Activated gamma-delta T cell treated with Interleukin-2 at 50 U/mL for 16 hours (primary cell): Measurements from ENCODE around the gene DNAJB9.
A peak's percentile ranks its signal among the peaks of the same experiment; 100 is the strongest.

Experiments used
- DNase-seq: peaks from one replicate; pipeline ENCODE4 v3.0.0-alpha.2; 2020

The DNAJB9 gene

DNA sequence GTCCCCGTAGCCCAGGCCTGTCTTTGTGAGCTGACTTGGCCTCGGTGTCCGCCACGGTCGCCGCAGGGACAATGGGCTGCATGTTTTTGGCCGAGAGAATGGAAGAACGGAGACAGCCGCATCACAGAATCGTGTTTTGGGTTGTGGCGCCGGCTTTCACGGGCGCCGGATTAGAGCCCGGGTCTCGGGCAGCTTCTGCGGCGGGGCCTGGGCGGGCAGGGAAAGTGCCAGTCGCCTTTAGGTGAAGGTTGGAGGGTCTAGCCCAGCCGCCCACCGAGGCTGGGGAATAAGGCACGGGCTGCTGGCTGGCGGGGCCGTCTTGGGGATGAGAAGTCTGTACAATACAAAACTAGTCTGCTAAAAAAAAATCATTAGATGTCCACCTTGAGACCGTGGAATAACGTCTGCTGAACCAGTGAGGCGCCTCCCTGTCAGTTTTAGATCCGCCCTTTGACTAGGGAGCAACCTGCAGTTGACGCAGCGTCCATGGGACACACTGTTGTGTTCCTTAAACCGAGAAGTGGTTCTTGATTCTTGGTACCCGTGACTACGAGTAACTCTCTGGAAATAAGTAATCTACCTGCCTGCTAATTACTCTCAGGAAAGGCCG, 577 bp downstream of the DNAJB9 start:
- DNase-seq = peak; percentile 16

DNA sequence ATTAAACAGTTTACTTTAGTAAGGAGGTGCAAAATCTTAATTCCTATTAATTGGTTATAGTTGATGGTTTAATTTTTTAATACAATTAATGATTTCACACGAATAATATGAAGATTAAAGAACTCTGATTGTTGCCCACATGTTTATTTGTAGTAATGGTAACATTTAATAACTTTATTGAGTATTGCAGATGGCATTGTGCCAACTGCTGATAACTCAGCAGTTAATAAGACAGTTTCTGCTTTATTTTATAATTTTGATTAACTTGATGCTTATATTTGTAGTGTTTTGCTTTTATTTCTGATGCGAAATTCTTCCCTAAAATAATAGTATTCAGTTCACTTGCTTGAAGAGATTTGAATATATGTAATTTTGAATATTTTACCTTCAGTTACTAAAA, 2.8 kb downstream of the DNAJB9 start:
- no peak for DNase-seq

DNA sequence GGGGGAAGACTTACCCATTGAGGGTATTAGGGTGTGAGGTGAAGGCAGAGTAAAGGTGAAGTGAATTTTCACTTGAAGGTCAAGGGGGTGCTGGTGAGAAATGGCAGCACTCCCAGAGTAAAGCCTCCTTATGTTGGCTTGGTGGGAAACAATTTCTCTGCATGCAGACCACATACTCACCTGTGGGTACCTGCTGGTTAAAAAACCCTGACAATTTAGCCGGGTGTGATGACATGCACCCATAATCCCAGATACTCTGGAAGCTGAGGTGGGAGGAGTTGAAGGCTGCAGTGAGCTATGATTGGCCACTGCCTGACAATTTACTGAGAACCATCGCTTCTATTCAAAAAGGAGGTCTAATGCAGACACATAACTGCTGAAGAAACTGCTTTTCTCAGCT, 5.5 kb downstream of the DNAJB9 start:
- no peak for DNase-seq

DNA sequence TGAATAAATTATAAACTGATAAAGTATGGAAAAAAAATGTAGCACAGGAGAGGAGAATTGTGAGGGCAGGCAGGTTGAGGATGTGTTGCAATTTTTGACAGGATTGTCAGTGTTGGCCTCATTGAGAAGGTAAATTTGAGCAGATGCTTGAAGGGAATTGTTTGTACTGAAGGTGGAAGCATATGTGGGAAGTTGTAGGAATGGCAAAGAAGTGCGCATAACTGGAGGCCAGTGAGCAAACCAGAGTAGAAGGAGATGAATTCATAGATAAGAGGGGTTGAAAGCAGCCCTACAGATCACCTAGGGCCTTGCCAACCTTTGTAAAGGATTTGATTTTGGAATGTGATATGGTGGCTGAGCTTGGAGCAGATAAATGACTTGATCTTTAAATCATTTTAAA, 6.4 kb downstream of the DNAJB9 start:
- no peak for DNase-seq

DNA sequence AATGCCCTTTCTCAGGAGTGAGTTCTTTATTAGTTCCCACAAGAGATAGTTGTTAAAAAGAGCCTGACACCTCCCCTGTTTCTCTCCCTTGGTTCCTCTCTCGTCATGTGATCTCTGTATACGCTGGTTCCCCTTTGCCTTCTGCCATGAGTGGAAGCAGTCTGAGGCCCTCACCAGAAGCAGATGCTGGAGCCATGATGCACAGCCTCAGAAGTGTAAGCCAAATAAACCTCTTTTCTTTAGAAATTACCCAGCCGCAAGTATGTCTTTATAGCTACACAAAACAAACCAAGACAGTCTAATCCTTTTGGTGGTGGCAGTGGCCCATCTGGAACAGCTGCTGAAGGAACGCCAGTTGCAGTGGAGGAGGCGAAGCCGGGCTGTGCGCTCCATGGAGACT, 9.3 kb downstream of the DNAJB9 start:
- no peak for DNase-seq

DNA sequence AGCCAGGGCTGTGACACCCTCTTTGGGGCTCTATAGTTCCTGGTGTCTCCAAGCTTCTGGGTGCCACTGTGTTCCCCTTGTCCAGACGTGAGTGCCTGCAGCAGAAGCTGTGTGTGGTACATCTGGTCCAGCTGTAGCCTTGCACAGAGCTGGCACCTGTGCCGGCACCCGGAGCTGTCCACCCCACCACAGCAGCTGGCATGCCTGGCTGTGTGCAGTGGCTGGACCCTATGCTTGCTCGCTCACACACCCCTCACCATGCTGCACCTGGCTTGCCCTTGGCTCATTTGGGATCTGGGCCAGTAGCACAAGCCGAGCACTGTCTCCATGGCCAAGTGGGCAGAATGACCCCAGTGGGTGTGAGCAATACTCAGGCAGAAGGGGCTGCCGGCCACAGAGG, 10.6 kb downstream of the DNAJB9 start:
- DNase-seq = no peak

DNA sequence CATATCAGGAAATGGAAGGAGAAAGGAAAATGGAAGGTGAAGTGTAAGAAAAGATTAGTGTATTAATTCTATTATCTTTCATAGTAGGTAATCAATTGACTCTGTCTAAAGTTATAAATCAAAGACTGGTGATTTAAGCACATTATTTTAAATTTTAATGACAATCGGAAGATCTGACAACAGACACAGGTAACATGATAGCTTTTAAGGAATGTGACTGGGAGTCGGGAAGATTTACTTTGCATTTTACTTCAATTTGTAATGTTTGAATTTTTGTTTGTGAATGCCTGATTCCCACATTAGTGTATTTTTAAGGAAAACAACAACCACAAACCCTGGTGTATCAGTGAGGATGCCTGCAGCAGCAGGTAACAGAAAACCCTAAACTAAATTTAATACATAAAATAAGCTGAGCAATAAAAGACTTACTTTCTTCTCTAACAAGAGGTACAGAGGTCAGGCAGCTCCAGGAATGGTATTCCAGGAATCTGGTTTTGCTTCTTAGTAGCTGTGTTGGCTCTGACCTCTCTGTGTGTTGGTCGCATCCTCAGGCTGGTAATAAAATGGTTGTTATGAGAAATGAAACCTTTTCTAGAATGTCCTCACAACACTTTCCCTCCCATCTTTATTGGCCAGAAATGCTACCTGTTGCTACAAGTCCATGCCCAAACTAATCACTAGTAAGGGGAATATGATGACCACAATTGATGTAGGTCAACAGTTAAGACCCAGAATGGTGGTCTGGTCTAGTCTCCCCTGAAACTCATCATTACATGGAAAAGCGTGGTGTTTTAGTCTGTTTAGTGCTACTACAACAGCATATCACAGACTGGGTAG, 12.2 kb downstream of the DNAJB9 start:
- no peak for DNase-seq

DNA sequence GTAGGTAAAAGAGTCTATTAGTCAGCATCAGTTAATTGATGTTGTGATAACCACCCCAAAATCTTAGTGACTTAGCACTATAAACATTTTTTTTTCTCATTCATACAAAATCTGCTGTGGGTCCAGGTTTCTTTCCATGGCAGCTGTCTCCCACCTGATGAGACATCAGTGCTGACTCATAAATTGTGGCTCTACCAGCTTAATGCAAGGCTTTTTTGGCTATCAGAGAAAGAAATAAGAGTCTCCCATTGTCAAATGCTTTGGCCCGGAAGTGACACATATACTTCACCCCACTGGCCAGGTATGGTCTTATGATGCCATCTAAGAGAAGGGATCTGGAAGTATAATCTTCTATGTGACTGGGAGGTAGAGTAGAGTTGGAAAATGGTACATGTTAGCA, 14.5 kb downstream of the DNAJB9 start:
- no peak for DNase-seq

DNA sequence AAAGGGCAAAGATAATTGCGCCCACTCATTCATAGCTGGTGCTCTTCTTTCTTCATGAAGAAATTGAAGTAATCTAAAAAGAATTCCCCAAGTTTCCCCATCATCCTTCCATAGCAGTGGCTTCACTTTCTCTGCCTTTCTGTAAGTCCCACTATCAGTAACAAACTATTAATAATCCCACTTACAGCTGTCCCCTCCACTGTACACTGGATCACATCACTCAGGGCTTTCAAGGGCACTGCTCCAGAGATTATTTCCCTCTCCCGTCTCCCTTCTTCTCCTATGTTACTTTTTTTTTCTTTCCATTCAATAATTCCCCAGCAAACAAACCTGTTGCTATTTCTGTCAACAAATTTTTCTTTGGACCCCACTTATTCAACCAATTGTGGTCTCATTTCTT, 16.2 kb downstream of the DNAJB9 start:
- no peak for DNase-seq

DNA sequence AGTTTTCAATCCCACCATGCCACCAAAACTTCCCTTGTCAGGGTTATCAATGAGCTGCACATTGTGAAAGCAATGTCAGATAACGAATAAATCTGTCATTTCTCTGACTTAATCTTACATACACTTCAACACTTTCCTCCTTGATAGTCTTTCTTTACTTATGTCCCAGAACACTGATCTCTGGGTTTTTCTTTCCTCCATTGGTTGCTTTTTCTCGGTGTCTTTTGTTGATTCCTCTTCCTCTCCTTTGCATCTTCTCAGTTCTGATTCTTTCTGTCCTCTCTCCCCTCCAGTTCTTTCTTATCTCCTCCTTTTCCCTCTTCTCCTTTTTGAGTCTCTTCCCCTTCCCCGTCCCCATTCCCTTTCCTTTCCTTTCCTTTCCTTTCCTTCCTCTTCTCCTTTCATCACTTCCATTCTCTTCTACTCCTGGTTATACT, 16.6 kb downstream of the DNAJB9 start:
- DNase-seq = no peak

DNA sequence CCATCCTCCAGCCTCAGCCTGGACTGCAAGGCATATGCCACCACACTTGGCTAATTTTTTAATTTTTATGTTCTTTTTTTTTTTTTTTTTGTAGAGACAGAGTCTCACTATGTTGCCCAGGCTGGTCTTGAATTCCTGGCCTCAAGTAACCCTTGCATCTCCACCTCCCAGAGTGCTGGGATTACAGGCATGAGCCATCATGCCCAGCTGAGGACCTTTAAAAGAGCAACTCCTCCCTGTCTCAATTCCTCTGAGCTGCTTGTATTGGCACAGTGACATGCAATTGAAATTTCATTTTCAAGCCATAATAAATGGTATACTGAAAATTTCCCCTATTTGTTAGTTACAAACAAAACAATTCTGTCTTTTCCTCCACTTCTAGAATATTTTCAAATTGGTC, 19.5 kb downstream of the DNAJB9 start:
- no peak for DNase-seq

DNA sequence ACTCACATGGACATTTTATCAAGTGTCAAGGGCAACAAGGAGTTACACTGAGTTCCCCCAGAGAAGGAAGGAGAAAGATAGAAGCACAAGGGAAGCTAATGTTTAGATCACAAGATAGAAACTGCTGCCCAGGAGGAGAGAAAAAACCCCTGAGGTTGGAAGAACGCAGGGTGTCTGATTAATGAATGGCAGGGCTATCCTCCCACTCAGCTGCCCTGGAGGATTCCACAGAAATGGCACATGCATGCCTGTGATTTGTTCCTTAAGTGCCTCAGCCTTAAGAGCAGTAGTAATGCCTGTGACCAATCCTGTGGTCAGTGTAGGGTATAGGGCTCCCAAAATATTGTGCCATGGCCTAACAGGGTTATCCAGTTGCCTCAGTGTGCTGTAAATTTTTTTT, 20.2 kb downstream of the DNAJB9 start:
- no peak for DNase-seq

DNA sequence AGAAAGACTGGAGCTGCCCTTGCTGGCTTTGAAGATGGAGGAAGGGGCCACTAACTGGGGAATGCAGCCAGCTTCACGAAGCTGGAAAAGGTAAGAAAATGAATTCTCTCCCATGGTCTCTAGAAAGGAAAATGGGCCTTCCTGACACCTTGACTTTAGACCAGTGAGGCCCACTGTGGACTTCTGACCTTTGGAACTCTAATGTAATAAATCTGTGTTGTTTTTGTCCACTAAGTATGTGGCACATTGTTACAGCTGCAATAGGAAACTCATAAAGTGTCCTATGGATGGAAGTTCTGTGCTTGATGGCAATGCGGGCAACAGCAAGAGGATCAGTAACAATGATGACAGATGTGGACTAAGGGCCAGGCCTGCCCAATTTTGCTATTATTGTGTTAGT, 20.9 kb downstream of the DNAJB9 start:
- DNase-seq = no peak

DNA sequence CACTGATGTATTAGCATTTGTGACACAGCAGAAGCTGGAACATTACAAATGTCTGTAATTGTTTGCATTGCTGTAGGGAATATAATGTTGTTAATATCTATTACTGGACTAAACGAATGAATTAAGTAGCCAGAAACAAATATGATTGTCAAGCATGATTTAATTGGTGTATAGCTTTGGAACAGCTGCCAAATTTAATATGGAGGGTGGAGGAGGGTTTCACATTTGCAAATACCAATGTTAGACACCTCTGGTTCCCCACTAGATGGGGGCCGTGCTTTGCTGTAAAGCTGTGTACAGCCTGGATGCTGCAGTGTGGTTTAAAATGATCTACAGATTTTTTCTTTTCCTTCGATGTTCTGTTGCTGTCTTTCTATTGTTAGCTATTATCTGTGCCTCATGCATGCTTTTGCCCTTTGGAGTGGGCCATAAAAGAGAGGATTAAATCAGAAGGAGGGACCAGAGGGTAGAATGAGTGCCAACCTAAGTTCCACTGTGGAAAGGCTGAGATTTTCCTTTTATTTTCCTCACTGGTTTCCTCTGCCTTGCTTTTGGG, 23.1 kb downstream of the DNAJB9 start:
- no peak for DNase-seq

DNA sequence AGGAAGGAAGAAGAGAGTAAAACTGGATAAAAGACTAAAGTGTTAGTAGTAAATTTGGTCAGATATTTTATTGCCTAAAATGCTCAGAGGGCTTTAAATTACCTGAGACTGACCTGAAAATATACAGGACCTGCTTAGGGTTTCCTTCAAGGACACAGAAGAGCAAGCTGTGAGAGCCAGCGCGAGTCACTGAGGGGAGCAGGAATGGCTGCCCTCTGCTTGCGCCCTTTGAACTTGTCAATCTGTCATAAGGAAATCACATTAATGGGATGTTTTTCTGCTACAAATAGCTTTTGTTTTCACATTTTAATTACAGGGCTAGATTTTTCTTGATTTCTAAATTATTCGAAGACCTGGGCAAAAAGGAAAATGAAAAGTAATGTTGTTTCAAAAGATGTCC, 26.9 kb downstream of the DNAJB9 start:
- DNase-seq = no peak

DNA sequence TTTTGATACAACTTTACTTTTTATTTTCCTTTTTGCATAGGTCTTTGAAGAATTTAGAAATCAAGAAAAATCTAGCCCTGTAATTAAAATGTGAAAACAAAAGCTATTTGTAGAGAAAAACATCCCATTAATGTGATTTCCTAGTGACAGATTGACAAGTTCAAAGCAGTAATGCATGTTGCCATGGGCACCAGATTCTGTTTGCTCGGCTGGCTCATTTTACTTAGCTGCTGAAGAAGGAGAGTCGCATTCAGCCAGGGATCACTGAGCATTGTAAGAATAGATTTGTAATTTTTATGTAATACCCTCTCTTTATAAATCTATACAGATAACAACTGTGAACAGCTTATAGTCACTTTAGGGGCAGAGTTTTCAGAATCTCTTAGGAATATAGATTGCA, 28.5 kb downstream of the DNAJB9 start:
- no peak for DNase-seq

DNA sequence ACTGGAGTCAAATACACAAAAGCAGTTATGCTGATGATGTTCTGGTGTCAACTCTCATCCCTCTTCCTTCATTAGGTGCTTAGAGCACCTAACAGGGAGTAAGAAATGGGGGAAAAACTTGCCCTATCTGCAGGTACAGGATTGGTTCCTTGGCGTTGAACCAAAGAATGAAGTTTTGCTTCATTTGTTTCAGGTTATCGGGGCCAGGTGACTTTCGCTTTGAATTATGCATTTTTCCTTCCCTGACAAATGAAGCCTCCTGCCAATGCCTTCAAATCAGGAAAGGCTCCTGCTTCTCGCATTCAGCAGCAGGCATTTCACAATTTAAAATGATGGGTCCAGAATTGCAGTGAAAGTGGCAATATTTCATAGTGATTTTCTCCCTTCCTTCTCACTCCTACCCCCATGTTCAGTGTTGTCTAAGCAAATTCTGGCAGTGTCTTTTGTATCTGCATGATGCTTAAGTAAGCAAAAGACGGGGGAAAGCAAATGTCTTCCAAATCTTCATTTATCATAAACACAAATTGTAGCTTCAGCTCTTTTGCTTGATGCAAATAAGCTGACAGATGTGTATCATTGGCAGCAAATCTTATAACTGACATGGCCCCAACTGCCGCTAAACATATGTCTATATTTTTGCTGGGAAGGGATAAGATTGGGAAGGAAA, 29.4 kb downstream of the DNAJB9 start:
- DNase-seq = no peak

DNA sequence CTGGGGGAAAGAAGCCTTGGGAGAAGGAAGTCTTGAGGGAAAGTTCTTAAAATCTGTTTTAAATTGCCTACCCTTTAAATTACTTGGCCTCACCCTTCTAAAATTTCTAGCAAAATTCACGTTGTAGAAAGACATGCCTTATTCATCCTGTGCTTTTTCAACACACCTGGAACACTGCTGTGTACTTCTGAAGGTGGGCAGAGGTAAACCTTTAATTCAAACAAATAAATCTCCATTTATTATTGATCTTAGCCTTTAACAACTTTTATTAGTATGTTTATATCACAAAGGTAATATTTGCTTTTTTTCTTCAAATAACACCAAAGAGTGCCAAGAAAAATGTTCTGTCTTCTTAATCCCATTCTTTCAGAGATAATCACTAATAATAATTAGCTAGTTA, 30.7 kb downstream of the DNAJB9 start:
- no peak for DNase-seq

DNA sequence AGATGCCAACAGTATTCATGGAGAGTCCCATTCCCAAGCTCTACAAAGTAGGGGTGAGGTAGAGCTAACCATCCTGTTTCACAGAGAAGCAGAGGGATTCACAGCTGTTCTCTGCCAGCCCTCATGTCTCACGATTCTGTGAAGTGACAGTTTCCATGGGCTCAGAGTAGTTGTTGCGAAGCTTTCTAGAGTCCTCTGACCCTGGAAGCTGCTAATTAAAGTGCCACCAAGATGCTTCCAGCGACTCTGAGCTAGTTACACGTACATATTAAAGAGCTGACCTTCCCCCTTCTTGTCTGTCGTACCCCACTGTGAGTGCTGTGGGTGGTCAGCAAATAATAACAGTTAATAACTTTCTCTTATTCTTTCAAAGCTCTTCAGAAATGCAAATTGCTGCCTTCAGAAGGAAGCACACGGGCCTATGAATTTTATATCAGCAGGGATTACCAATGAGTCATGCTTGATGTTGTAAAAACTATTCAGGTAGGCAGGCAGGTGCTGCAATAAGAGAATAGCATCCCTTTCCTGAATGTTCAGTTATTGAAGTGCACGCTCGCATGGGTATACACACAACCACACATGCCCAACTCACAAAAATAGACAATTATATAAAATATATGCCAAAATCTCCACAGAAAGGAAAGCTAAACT, 34.1 kb downstream of the DNAJB9 start:
- no peak for DNase-seq

DNA sequence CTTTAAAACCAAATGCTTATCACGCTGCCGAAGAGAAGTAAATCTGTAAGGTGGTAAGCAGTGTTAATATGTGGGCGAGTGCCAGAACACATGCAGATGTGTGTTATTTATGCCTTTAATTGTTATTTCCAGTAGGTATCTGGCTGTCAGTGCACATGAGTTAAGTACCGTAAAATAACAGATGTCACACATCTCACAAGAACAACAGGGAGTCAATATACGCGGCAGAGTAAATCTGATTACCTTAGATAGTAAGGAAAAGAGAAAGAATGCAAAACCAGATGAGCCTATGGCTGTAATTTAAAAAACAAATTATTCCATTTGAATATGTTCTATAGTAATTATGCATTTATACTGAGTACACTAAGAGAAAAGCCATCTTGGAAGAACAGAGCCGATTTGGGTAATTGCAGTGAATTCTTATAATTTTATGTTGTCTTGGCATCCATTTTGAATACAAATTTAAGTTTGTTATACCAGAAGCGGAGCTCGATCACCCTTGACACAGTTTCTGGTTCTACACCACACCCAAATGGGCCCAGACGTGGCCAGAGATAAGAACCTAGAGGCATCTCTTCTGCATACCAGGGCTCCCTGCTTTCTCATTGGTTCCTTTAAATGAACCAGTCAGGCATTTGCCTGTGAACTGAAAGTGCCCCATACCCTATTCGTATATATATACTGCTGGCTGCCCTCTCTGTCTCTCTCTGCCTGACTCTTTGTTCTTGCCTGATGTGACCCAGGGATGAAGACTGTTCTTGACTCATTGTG, 34.8 kb downstream of the DNAJB9 start:
- no peak for DNase-seq

DNA sequence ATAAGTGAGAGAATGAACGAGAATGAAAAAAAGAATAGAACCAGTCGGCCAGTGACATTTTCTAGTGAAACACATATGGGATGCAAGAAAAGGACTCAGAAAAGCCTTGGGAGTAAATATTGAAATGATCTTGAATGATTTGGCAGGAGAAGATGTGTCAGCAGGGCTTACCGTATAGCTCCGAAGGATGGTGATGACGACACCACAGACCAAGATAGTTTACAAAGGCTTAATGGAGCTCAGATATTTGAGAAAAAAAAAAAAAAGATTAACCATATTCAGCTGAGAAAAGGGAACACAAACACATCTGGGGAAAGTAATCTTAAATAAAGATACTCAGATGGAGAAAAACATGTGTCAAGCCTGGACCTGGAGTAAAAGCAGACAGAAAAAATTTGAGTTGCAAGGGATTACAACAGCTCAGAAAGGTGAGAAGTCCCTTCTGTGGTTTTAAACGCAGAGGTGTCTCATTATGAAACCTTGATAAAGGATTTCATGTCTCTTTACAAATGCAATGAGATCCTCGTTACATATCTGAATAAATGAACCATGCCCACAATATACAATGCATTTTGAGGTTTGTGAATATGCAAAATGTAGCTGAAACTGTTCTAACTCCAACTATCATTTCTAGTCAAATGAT, 36.0 kb downstream of the DNAJB9 start:
- no peak for DNase-seq

DNA sequence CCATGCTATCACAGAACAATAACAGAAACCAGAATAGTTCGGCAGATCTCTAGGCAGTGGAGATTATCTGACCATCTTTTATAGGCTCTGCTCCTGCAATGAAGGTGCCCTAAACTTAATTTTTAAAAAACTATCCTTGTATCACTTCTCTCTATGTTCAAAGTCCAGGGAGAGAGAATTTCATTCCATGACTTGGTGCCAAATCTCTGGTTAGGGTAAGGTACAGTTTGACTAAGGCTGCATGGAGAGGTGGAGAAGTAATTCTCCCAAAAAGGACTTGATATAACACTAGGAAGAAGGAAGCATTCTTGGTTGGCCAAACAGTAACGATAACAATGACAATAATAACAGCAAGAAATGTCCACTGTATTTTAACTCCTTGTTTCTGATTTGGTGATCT, 40.0 kb downstream of the DNAJB9 start:
- DNase-seq = no peak
